ENCODE measurements around the gene SRRM4. TPM values are rescaled to one million over a fixed set of nuclear protein-coding genes. Genes with fewer than 3 reads are reported as not detected.

The SRRM4 gene
- polyA plus RNA-seq, 1 donor (not counting 4 experiments of a cell fraction or from before 2014, with no cell fraction given), result not detected

DNA sequence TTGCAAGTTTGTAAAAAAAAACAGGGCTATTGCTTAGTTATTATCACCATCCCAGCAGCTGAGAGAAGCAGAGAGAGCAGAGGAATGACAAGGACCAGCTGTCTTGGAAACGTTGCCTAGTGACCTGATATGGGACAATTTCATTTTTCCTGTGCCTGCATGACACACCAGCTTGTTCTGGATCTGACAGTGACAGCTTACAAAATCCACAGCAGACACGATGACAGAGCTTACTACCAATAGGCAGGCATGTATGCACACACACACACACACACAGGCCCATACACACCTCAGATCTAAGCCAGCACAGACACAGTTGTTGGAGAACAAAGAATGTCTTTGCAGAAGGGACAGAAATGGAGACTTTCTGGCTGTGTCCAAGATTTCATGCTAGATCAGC lies 222.8 kb downstream of the SRRM4 start:
- FAIRE-seq (no peak), DNase-seq (ENCODE audit: low read depth, low spot score) (no peak)
- Histone ChIP-seq H3K4me3 (ENCODE audit: control insufficient read depth in 2 of 3, extremely low read depth in 1 of 3, insufficient read depth in 2 of 3, low read depth in 1 of 3, low read length in 3 of 3) (no peak overlapping the region), H3K36me3 (ENCODE audit: control insufficient read depth in 2 of 2, extremely low read depth in 1 of 2, insufficient read depth in 2 of 2, low read length in 2 of 2) (no peaks in the 10 kb centered on the region), H3K9me1 (ENCODE audit: control insufficient read depth, extremely low read depth, insufficient read depth, low read length) (no peaks in the 10 kb centered on the region), H3K9ac (ENCODE audit: control insufficient read depth, extremely low read depth, insufficient read depth, low read length) (no peak overlapping the region), H3K79me2 (ENCODE audit: control insufficient read depth, insufficient read depth, low read length) (no peaks in the 10 kb centered on the region), H3K4me2 (ENCODE audit: control insufficient read depth, extremely low read depth, insufficient read depth, low read depth, low read length) (no peak overlapping the region), H2AFZ (ENCODE audit: control insufficient read depth, low read length) (no peak overlapping the region), H4K20me1 (ENCODE audit: control insufficient read depth, extremely low read depth, insufficient read depth, low read length) (no peaks in the 10 kb centered on the region), H3K9me3 (ENCODE audit: control insufficient read depth, low read depth, low read length) (no peaks in the 10 kb centered on the region), H3K27me3 (ENCODE audit: control insufficient read depth, extremely low read depth, insufficient read depth, low read length) (no peaks in the 10 kb centered on the region), H3K27ac (ENCODE audit: control insufficient read depth, insufficient read depth, low read length) (no peak overlapping the region), H3K4me1 (ENCODE audit: control insufficient read depth, extremely low read depth, insufficient read depth, low read length) (no peaks in the 10 kb centered on the region)
- dilution Hi-C loops (cut with MboI; ENCODE audit: extremely low pct_ligation_motif_present, low sequenced_read_pairs), result no loop called here
- no peak for TF ChIP-seq EZH2 (IDR thresholded peaks at IDR 0.05; ENCODE audit: low read length)
- TF ChIP-seq CTCF (optimal IDR thresholded peaks at IDR 0.05 in 1 of 3, IDR thresholded peaks at IDR 0.05 in 1 of 3, conservative IDR thresholded peaks at IDR 0.05 in 1 of 3; ENCODE audit: extremely low read depth in 1 of 3, insufficient read depth in 2 of 3, low read length in 3 of 3), result no peak

DNA sequence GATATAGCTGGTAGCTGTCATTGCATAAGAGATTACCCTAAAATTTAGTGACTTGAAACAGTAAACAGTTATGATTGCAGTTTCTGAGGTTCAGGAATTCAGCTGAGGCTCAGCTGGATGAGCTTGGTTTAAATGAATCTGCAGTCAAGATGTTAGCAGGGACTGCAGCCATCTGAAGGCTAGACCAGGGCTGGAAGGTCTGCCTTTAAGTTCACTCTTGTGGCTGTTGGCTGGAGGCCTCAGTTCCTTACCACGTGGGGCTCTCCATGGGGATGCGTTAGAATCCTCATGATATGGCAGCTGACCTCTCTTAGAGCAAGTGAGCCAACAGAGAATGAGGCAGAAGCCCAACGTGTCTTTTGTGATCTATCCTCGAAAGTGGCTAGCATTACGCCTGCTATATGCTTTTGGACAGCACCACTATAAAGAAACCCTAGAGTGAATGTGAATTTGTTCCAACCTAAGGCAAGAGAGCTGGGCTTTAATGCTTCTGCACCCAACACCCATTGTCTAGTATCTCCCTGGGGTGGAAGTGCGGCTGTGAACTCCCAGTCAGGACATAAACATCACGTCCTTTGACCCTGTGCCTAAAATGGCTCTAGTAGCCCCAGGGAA lies 223.4 kb downstream of the SRRM4 start:
- H3K27ac ChIP-seq (ENCODE audit: control insufficient read depth, insufficient read depth, low read length), result no peak overlapping the region
- no peak overlapping the region for H3K9ac ChIP-seq (ENCODE audit: control insufficient read depth, extremely low read depth, insufficient read depth, low read length)
- no peak overlapping the region for H2AFZ ChIP-seq (ENCODE audit: control insufficient read depth, low read length)
- TF ChIP-seq CTCF (optimal IDR thresholded peaks at IDR 0.05 in 1 of 3, IDR thresholded peaks at IDR 0.05 in 1 of 3, conservative IDR thresholded peaks at IDR 0.05 in 1 of 3; ENCODE audit: extremely low read depth in 1 of 3, insufficient read depth in 2 of 3, low read length in 3 of 3) (no peak), EZH2 (IDR thresholded peaks at IDR 0.05; ENCODE audit: low read length) (no peak)
- H3K4me2 ChIP-seq (ENCODE audit: control insufficient read depth, extremely low read depth, insufficient read depth, low read depth, low read length), result no peak overlapping the region
- FAIRE-seq (no peak), DNase-seq (ENCODE audit: low read depth, low spot score) (no peak)
- dilution Hi-C loops (cut with MboI; ENCODE audit: extremely low pct_ligation_motif_present, low sequenced_read_pairs), result no loop called here
- no peaks in the 10 kb centered on the region for H3K36me3 ChIP-seq (ENCODE audit: control insufficient read depth in 2 of 2, extremely low read depth in 1 of 2, insufficient read depth in 2 of 2, low read length in 2 of 2)
- H4K20me1 ChIP-seq (ENCODE audit: control insufficient read depth, extremely low read depth, insufficient read depth, low read length), result no peaks in the 10 kb centered on the region
- no peaks in the 10 kb centered on the region for H3K9me1 ChIP-seq (ENCODE audit: control insufficient read depth, extremely low read depth, insufficient read depth, low read length)
- no peak overlapping the region for H3K4me3 ChIP-seq (ENCODE audit: control insufficient read depth in 2 of 3, extremely low read depth in 1 of 3, insufficient read depth in 2 of 3, low read depth in 1 of 3, low read length in 3 of 3)
- no peaks in the 10 kb centered on the region for H3K4me1 ChIP-seq (ENCODE audit: control insufficient read depth, extremely low read depth, insufficient read depth, low read length)
- no peaks in the 10 kb centered on the region for H3K79me2 ChIP-seq (ENCODE audit: control insufficient read depth, insufficient read depth, low read length)
- H3K27me3 ChIP-seq (ENCODE audit: control insufficient read depth, extremely low read depth, insufficient read depth, low read length), result no peaks in the 10 kb centered on the region
- H3K9me3 ChIP-seq (ENCODE audit: control insufficient read depth, low read depth, low read length), result no peaks in the 10 kb centered on the region

Measured in keratinocyte (primary cell).